CD4-positive, alpha-beta T cell treated with Interleukin-17A for 4 hours (primary cell): ENCODE results near the gene CEP68.
"Not testable (repeated sequence)": the region's sequence is repeated elsewhere in the genome, so short reads cannot be mapped to it uniquely, and the experiment has no call there.

Experiments used
- DNase-seq: peaks from one replicate; pipeline ENCODE4 v3.0.0-alpha.2; 2020; ENCODE audit warnings: mixed read lengths

CEP68 gene

DNA sequence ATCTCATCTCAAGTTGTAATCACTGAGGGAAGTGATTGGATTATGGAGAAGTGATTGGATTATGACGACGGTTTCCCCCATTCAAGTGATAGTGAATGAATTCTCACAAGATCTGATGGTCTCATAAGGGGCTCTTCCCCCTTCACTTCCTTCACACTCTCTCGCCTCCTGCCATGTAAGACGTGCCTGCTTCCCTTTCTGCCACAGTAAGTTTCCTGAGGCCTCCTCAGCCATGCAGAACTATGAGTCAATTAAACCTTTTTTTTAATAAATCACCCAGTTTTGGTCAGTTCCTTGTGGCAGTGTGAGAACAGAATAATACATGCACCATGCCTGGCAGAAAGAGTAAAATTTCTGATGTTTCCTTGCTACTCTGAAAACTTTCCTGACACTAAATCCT is 36.6 kb downstream of the CEP68 start:
- DNase-seq: no peak

DNA sequence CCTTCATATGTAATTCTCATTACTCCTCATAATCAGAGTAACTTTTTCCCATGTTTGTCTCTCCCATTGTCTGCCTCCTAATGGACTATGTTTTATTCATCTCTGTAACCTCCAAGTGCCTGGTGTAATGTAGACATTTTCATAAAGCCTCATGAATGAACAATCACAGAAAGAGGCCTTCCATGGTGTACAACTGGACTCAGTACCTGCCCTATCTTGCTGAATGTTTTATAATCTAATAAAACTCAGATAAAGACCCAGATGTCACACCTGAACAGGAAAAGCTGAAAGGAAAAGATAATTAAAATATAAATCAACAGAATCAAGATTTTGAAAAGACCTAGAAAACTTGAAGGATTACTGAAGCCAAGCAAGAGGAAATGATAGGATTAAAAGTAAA is 37.0 kb downstream of the CEP68 start:
- no peak for DNase-seq

DNA sequence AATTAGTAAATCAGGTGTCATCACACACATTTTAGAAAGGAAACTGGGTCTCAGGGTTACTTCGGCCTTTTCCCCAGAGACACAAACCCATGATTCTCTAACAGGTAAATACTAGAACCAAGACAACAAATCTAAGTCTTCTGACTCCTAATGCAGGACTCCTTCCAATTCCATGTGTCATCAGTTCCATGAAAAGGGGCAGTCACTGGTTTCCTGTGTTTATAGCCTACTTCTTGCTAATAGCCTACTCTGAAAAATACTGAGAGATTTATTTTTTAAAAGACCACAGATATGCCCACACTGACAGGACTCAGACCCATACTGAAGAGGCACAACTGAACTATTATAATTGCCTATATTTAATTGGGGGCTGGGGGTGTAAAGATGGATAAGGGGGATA is 40.7 kb downstream of the CEP68 start:
- DNase-seq: no peak

DNA sequence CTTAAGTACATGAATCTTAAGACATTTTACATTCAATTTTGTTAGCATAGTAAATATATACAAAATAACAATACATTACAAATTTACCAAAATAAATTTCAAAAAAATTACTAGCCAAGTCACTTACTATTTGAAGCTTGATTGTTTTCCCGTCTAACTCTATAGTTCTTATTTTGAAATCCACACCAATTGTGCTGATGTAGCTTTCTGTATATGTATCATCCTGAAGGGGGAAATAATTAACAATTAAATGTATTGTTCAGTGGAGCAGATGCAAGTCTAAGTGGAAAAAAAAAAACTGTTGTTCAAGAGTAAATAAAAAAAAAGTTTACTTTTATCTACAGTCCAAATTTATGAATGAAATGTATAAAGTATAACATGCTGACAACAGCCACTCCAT is 41.6 kb downstream of the CEP68 start:
- DNase-seq: no peak

DNA sequence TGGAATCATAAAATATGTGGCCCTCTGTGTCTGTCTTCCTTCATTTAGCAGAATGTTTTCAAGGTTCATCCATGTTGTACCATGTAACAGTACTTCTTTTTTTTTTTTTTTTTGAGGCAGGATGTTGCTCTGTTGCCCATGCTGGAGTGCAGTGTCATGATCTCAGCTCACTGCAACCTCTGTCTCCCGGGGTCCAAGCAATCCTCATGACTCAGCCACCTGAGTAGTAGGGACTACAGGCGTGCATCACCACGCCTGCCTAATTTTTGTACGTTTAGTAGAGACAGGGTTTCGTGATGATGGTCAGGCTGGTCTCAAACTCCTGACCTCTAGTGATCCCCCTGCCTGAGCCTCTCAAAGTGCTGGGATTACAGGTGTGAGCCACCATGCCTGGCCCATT is 42.5 kb downstream of the CEP68 start:
- no peak for DNase-seq

DNA sequence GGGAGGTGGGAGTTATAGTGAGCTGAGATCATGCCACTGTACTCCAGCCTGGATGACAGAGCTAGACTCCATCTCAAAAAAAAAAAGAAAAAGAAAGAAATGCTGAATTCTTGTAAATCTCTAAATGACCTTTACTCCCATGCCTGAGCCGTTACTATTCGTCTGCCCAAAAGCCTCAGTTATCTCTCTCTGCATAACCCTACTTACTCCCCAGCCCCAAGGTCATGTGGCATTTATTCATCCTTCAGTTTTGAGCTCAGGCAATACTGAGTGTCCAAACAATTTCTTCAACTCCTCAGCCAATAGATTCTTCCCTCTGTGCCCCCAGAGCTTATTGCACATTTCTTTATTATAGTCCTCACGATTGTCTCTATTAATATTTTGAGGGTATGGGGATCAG is 44.9 kb downstream of the CEP68 start:
- no peak for DNase-seq

DNA sequence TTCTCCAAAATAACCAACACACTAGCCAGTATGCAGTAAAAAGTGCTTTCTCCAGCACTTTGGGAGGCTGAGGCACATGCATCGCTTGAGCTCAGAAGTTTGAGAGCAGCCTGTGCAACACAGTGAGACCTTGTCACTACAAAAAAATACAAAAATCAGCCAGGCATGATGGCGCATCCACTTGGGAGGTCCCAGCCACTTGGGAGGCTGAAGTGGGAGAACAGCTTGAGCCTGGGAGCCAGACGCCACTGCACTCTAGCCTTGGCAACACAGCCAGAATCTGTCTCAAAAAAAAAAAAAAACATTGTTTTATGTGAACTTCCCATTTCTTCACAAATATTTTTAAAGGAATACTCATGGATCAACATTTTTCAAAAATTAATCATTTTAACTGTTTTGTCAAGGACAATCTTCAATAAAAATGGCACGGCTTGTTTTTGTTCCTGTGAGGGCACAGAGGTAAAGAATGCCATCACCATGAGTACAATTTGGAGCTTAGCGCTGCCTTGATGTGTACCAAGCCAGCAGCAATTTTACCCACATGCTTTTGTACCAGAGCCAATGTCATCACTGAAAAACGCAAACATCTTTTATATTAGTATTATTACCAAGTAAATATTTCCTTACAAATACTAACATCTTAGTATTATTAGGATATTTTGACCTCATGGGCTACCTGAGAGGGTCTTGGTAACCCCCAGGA is 46.9 kb downstream of the CEP68 start:
- DNase-seq: no peak

DNA sequence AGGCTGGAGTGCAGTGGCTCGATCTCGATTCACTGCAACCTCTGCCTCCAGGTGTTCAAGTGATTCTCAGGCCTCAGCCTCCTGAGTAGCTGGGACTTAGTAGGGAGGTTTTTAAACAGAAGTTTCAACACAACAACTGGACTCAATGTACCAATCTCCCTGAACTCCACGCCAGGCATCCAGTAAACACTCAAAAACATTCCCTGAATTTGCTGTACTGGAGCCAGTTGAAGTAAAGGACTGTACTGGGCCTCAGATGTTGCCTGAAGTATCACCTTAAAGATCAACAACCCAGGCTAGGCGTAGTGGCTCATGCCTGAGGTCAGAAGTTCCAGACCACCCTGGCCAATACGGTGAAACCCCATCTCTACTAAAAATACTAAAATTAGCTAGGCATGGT is 51.3 kb downstream of the CEP68 start:
- no peak for DNase-seq

DNA sequence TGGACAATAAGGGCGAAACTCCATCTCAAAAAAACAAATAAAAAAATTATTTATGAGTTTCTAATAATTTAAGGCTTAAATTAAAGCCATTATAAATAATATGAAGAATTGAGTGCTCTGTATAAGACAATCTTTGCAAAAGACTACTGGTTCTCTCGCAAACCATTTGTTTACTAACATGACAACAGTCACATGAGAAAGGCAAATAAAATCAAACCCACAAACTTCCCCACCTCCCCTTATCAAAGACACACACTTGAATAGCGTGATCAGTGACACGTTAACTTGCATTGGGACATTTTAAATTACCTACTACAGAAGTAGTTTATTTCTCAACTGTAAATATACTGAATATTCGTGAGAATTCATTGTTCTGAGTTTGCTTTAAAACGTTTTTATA is 52.6 kb downstream of the CEP68 start:
- DNase-seq: no peak

GRCh38 chr2:65112633-65113032 is 56.4 kb downstream of the CEP68 start:
- no peak for DNase-seq

GRCh38 chr2:65113229-65113628 is 57.0 kb downstream of the CEP68 start:
- no peak for DNase-seq

GRCh38 chr2:65113816-65114215 is 57.6 kb downstream of the CEP68 start:
- no peak for DNase-seq

- no peak for DNase-seq
Measured at GRCh38 chr2:65114921-65115320, 58.7 kb downstream of the CEP68 start.

- DNase-seq: no peak
Measured at GRCh38 chr2:65116645-65117044, 60.4 kb downstream of the CEP68 start.

DNA sequence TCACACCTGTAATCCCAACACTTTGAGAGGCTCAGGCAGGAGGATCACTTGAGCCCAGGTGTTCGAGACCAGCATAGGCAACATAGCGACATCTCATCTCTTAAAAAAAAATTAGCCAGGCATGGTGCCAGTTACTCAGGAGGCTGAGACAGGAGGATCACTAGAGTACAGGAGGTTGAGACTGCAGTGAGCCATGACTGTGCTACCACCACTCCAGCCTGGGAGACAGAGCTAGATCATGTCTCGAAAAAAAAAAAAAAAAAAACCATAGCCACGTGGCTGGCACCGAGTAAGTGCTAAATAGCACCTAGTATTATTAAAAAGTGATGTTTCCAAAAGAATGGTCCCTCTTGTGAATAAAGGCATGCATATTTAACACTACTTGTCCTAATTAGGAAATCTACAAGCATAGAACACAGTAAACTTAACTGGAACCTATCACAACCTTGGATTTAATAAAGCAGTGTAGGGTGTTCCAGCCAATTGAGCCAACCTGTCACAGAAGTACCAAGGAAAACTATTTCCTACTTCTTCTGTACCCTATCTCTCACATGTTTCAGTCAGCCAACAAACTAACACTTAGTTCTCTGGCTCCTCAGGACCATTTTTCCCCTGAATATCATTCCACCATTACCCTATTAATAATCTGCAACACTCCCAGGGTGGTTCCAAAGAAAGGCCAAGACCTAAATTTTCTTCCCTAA is 64.9 kb downstream of the CEP68 start:
- DNase-seq: no peak

GRCh38 chr2:65122313-65122712 is 66.1 kb downstream of the CEP68 start:
- no peak for DNase-seq

- DNase-seq: not testable (repeated sequence)
Measured at GRCh38 chr2:65125457-65125856, 69.2 kb downstream of the CEP68 start.

- no peak for DNase-seq
Measured at GRCh38 chr2:65128297-65129190, 72.3 kb downstream of the CEP68 start.

GRCh38 chr2:65129286-65129825 is 73.1 kb downstream of the CEP68 start:
- peak; percentile 35 for DNase-seq

GRCh38 chr2:65129826-65130663 is 73.8 kb downstream of the CEP68 start, which contains the start of gene RAB1A:
Gene RAB1A, minus strand, starts transcription at chr2:65130106. Its CDS starts 191 bp downstream, at chr2:65129915.
- DNase-seq: peak; percentile 99

- no peak for DNase-seq
Measured at GRCh38 chr2:65130664-65131175, 74.5 kb downstream of the CEP68 start.

GRCh38 chr2:65132930-65133329 is 76.7 kb downstream of the CEP68 start:
- DNase-seq: not testable (repeated sequence)
